GM19395 (cell line): ENCODE data around the gene NOX4.
"Not testable (repeated sequence)": the region's sequence is repeated elsewhere in the genome, so short reads cannot be mapped to it uniquely, and the experiment has no call there.

Source experiments
- ATAC-seq: cut with Tn5 transposase; IDR thresholded peaks from one replicate; pipeline ENCODE4 v1.9.1; 2021; ENCODE audit warnings: mild to moderate bottlenecking, moderate library complexity; ENCODE audit not compliant: unreplicated experiment

NOX4 gene

DNA sequence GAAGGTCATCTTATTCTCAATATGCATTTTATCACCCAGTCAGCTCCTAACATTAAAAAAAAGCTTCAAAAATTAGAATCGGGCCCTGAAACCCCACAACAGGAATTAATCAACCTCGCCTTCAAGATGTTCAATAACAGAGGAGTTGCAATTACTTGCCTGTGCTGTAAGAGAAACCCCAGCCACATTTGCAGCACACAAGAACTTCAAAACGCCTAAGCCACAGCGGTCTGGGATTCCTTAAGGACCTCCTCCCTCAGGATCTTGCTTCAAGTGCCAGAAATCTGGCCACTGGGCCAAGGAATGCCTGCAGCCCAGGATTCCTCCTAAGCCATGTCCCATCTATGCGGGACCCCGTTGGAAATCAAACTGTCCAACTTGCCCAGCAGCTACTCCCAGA, 108.2 kb downstream of the NOX4 start:
- not testable (repeated sequence) for ATAC-seq

DNA sequence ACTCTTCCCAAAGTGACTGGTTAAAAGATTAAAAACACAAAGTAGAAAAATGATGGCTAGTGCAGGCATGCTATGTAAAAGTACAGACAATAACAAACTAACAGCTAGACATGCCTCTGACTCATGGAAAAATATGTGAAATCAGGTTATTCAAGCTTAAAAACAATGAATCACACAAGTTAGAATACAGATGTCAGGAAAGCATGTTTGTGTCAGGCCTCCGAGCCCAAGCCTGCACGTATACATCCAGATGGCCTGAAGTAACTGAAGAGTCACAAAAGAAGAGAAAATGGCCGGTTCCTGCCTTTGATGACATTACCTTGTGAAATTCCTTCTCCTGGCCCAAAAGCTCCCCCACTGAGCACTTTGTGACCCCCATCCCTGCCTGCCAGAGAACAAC, 110.1 kb downstream of the NOX4 start:
- ATAC-seq, result no peak

DNA sequence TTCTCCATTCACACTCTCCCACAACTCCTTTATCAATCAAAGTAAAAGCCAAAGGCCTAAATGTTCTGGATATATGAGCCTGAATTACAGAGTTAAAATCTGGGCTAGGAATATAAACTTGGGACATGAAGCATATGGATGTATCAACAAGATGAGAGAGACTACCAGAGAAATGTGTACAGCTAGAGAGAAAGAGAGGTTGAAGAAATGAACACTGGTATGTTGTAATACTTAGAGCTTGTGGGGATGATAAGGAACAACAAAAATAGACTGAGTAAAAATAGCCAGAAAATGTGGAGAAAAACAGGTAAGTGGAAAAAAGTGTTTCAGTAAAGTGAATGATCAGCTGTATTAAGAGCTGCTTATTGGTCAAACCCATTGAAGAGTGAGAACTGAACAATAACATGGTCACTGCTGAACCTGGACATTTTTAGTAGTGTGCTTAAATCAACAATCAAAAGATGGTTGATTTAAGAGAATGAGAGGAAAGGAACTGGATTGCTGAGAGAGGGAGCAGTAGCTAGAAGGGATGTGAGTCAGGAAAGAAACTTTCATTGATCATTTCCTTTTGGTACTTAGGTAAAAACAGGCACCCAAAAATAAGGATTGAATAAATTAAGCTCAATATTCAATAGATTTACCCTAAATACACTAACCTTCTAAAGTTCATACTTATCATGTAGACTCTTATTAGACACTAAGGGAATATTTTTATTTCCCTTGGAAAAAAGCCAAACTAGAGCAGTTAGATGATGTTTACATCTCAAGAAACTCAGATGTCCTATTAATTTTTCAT, 111.0 kb downstream of the NOX4 start:
- ATAC-seq, result not testable (repeated sequence)

DNA sequence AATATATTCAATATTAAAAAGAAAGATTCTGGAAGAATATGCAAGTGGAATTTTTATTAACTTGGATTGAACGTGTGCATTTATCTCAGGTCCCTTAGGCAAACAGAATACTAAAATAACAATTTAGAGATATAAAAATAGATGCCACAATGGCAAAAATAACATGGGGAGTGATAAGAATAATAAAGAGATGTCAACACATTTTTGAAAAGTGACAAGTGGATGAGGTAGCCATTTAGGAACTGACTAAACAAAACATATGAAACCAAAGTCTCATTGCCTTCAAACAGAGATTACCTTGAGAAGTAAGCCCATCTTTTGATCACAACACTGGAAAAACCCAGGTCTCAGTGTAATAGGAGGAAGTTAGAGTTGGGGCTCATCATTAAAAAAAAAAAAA, 112.2 kb downstream of the NOX4 start:
- not testable (repeated sequence) for ATAC-seq

DNA sequence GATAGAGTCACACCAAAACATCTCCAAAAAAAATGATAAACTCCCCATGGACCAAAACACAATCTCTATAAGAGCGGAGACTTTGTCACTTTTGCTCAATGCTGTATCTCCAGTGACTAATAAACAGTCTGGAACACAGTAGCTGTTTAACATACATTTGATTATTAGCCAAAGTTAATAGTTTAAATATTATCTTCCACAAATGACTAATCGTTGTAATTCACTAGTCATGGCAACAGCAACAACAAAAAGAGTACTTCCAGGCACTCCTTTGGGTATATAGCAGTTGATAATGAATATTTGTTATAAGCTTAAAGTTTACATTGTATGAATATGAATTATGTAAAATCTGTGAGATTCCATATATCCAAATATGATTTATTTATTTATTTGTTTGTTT, 121.8 kb downstream of the NOX4 start:
- ATAC-seq, result not testable (repeated sequence)

DNA sequence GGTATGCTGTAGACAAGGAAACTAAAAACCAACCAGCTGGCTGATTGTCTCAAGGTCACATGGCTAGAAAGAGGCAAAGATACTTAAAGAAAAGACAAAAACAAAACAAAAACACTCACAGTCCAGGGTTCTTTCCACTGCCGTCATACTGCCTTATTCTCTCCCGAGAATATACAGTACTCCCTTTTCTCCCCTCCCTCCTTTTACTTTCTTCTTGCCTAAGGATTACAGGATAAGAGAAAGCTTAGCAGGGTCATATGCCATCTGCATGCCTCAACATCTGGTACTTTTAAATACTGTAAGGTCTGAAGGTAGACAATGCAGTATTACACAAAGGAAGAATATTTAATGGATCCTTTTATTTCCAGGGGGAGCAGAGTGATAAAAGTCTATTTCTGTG, 126.3 kb downstream of the NOX4 start:
- ATAC-seq, result not testable (repeated sequence)

DNA sequence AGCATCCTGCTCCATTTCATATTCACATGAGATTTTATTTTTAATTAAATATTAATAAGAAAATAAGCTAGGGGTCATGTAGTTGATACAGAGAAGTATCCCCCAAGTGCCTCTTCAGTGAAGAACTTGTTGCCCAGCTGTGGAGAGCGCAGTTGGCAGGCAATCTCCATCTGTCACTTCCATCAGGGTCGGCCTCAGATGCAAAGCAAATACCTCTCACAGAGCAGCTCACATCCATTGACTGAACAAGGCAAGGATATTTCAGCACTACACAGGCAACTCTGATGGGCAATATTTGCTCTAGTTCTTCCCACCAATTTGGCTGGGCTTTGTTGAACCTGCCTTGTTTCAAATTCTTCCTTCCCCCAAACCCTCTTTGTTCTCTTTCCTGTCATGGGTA, 129.4 kb downstream of the NOX4 start:
- ATAC-seq, result no peak

DNA sequence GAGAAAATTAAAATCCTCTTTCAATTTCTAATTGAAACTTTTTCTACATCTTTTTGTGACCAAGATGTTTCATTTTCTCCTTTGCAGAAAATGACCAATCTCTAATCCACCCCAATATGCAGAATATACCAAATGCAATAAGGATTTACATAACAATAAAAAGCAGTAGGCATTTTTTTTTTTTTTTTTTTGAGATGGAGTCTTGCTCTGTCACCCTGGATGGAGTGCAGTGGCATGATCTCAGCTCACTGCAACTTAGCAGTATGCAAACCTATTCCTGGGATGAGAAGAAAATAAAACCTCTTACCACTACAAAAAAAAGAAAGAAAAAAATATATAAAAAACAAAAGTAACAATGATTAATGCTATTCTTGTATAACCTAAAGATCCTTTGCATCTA, 132.0 kb downstream of the NOX4 start:
- ATAC-seq, result not testable (repeated sequence)

DNA sequence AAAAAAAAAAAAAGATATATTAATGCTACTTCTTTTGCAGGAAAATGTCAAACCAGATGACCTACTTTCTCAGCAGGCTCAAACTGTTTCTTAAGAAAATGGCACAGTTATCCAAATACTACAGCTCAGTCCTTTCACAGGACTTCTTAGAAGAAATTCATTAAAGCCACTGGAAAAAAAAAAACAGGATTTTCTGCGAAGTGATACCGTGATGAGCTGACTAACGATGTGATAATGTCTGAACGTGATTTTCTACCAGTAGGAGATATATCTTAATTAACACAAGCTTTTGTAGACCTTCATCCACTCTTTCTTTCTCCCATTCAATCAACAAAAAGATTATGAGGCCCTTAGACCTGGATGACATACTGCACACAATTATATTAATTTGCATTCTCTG, 132.4 kb downstream of the NOX4 start:
- ATAC-seq, result no peak

DNA sequence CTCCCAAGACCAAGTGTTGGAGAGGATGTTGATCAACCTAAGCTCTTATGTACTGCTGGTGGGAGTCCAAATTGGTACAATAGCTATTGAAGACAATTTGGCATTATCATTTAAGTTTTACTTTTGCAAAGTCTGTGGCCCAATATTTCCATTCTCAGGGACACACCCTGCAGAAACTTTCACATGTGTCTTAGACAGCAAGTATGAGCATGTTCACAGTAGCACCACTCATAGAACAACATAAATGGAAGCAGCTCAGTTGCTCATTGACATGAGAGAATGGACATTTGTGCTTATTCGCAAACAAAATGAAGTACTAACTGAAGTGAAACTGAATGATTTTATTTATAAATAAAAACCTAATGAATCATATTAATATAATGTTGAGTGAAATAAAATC, 135.5 kb downstream of the NOX4 start:
- no peak for ATAC-seq

DNA sequence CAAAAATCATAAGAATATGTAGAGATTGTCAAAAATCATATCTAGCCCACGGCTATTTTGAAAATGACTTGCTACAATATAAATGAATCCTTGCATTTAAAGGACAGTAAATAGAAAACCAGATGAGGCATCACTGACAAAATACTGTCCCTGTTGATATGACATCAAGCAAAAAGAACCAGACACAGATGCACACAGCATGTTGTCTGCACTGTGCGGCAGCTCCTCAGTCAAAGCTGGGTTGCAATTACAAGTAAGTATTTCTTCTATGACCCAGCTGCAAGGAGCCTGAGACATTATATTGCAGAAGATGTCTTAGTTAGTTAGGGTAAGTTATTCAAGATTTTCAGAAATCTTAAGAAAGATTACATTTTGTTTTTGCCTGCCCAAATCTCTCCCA, 136.7 kb downstream of the NOX4 start:
- ATAC-seq, result not testable (repeated sequence)

DNA sequence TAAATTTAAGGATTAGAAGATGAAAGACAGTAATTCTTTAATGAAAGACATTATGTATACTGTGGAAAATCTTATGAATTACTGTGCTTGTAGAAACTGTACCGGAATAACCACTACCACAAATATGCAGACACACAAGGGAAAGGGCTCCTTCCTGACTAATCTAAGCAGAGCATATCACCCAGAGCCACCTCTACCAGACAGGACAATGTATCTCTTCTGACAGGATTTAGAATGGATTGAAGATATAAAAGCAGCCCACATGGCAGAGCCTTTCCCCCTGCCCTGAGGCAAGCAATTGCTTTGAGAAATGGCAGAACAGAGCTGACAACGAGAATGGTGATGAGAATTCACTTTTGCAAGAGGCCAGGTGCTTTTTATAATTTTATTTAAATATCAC, 144.1 kb downstream of the NOX4 start:
- ATAC-seq, result no peak

DNA sequence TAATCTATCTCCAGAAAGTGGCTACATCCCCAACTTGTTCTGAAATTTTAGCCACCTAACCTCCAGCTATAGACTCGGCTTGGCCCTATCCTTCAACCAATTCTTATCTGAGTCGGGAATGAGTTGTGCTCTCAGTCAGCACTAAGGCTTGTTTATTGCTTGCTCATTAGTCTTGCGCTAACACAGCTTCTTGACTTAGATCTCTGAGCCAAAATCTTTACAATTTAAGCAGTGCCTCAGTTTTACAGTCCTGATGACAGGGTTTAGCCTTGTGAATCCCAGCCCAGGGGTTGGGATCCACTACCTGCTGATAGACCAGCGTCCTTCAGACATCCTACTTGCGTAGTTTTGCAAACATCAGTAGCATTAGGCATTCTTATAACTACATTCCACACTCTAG, 144.6 kb downstream of the NOX4 start:
- ATAC-seq, result no peak

DNA sequence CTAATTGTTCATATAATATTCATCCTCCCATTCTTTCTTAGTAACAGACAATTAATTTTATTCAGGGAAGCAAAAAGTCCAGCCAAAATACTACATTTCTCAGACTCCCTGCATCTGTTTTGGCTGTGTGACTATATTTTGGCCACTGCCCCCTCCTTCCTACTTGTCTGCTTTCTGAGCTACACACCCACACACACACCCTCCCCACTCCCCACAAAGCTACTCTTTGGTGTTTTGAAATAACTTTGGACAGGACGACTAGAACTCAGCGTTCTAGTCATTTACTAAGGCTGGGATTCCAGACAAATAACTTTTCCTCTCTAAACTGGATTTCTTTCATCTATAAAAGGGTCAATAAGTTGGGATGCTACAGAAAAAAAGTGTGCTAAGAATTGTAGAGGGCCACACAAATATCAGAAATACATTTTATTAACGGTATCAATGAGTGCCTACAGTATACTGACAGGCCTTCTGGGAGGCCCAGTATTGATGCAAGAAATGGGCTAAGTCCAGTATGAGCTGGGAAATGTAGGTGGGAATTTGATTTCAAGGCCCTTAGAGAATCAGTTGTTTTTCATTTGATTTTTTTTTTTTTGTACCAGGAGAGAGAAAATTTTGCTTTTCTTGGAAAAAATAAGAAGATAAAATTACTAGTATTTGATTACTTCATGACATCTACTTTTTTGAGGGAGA, 148.1 kb downstream of the NOX4 start:
- ATAC-seq, result not testable (repeated sequence)

DNA sequence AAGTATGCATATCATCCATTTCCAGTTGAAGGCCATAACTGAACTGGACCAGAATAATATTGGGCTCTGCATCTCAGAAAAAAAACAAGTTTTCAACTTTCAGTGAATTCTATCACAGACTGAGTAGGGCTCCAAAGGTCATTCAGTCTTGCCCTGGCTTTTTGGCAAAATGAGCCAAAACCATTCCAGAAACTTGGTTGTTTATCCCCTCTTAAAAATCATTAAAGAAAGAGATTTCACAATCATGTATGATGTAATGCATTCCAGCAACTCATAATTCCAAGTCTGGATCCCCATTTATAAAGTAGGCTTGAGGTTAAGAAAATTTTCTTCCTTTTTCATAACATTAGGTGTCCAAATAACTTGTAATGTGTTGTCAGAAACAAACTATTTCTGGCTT, 150.7 kb downstream of the NOX4 start:
- not testable (repeated sequence) for ATAC-seq

DNA sequence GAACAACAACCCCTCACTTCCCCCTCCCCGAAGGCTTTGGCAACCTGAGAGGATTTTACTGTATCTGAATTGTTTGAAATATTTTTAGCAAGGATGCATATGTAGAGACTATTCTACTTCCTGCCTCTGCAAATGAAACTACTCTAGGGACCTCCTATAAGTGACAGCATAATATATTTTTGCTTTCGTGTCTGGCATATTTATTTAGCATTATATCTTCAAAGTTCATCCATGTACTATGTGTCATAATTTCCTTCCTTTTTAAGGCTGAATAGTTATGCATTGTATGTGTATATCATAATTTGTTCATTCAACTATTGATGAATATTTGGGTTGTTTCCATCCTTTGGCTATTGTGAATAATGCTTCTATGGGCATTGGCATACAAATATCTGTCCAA, 153.1 kb downstream of the NOX4 start:
- ATAC-seq, result not testable (repeated sequence)

DNA sequence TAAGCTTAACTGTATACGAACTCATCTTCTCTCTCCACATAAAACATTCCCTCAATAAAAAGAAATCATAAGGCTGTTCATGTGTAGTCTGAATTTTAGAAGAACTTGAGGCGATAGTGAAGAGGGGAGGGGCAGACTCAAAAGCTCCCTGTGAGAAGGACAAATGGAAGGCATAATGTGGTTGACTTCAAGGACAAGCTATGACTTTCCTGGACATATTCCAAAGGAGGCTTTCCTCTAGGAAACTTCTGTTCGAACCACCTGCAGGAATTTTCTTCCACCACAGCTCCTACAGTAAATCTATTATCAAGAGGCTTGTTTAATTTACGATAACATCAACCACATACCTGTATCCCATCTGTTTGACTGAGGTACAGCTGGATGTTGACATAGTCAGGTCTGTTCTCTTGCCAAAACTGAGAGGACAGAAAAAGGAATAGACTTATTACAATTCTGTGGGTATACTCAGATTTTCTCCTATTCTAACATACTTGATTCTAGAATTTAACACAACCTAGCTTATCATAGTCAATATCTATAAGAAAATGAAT, 154.0 kb downstream of the NOX4 start:
- ATAC-seq, result not testable (repeated sequence)

DNA sequence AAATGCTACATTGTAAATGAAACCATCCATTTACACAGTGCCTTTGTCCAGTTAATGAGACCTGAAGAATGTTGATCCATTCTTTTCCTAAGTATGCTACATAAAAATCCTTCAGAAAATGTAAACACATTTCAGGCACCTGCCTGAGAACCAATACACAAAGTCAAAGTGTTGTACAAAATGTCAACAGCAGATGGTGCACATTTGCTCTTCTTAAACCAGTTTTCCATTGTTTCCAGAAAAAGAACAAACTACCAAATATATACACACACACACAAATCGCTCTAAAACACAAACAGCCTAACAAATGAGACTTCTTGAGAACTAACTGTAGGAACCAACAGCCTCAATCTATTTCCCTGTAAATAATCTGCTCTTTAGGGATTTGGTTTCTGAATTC, 157.5 kb downstream of the NOX4 start:
- ATAC-seq, result not testable (repeated sequence)

DNA sequence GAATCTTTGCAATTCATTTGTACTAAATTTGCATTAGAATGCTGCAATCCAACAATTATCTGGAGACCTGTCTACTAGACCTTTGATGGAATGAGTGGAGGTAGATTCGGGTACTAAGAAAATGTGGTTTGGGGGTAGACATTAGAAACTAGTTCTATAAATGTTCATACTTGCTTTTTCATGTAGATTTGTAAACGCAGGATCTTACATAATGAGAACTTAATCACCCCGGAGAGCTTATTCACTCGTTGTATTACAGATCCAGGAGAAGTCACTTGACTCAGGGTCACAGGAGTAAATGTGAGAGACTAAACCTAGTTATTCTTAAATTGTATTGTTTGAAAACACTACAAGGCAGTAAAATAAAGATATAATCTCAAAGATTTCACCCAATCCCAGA, 159.2 kb downstream of the NOX4 start:
- not testable (repeated sequence) for ATAC-seq

DNA sequence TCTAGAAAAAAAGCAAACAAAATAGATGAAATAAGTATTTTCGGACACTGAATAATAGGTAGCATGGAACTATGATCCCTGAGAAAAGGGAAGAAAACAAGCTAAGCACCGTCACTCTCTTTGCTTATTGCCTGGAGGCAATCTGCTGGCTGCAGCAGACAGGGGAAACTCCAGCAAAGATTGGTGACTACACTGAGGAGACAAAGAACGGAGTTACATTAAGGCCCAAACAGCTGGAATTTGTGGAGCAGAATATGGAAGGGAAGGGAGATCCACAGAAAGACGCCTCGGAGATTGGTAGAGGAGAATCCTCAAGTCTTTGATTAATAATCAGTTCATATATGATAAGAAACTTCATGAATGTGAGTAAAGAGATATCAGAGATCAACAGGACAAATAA, 163.3 kb downstream of the NOX4 start:
- no peak for ATAC-seq

DNA sequence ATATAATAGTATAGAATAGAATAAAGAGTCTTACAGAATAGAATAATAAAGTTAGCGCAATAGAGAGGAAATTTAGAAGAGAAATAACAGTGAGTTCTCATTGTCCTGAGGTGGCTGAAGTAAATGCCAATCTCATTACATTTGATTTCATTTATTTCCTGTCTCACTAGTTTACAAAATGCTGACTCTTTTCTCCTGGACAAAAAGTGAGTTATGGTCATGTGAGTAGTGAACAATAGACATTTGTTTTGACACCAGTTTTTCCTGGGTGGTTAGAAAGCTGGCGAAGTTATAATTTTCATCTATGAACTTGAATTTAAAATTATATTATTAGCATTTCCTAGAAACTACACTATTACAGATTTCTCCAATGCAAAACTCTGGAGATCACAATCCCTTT, 169.8 kb downstream of the NOX4 start:
- ATAC-seq, result no peak

DNA sequence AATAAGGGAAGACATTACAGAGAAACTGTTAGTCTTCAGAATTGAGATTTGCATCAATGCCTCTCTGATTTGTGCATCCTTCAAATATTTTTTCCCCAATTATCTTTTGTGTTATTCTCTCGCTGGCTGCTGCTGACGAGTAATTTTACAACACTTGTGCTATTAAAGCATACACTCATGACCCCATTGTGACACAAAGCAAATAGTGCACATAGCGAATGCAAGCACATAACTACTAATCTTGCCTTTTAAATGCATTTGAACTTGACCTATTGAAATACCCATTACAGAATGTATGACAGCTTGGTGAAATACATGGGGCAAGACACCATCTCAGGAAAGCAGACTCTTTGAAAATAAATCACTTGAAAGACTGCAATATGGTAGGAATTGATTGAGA, 180.6 kb downstream of the NOX4 start:
- ATAC-seq, result not testable (repeated sequence)
